MM.1S (cell line): ENCODE data around the gene NUDT4B.
"Not testable (repeated sequence)": the region's sequence is repeated elsewhere in the genome, so short reads cannot be mapped to it uniquely, and the experiment has no call there.

Experiments
- CTCF ChIP-seq: fragments of 300-600 bp; sonication (generic); IDR thresholded peaks from 2 replicates; pipeline ENCODE4 v1.5.1; 2016; ENCODE audit warnings: antibody characterized with exemption, low read length, mixed read lengths
- EZH2 ChIP-seq: fragments of 300-600 bp; sonication (generic); optimal IDR thresholded peaks from 2 replicates; pipeline ENCODE3; 2017; ENCODE audit warnings: low read depth, mild to moderate bottlenecking, antibody characterized with exemption, low read length, mixed read lengths

DNA sequence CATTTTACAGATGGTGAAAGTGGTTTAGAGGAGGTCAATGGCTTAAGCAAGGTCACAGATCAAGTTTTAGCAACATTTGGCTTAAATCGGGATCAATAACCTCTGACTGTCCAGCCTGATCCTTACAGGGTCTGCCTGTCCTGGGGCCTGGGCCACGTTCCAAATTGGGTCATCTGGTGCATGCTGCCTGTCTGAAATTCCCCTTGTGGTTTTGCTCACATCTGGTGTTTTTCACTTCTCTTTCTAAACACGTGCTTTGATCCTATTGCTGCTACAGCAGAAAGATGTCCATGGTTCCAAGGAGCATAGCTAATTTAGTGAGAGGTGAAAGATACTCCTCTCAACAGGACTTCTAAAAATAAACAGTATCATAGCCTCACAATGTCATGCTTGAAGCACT lies 19.4 kb upstream of the NUDT4B start:
- TF ChIP-seq CTCF, EZH2: not testable (repeated sequence)
